ENCODE results near the gene SLC1A4.

SLC1A4 gene

DNA sequence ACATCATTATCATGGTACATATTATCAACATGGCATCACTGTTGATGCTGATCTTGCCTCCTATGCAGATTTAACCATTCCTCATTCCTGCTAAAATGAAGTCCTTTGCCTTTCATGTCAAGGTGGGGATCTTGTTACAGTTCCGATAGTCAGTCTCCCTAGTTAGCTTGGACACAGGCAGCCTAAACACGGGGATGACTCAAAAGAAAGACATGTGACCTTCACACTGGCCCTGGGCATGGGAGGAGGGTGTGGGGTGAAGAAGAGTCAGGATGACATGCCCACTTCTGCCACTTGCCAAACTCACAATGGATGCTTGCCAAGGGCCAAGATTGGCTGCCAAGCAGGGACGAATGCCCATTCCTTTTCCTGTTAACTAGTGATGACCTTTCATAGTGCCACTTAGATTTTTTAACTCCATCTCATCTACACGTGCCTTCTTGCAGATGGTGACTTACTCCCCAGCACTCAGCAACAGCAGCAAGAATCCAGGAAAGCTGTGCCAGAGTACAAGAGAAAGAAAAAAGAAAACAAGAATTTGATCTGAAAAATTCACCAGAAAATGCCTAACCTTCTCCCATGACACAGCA lies 13.9 kb upstream of the SLC1A4 start:
- TF ChIP-seq, protein P1, sequence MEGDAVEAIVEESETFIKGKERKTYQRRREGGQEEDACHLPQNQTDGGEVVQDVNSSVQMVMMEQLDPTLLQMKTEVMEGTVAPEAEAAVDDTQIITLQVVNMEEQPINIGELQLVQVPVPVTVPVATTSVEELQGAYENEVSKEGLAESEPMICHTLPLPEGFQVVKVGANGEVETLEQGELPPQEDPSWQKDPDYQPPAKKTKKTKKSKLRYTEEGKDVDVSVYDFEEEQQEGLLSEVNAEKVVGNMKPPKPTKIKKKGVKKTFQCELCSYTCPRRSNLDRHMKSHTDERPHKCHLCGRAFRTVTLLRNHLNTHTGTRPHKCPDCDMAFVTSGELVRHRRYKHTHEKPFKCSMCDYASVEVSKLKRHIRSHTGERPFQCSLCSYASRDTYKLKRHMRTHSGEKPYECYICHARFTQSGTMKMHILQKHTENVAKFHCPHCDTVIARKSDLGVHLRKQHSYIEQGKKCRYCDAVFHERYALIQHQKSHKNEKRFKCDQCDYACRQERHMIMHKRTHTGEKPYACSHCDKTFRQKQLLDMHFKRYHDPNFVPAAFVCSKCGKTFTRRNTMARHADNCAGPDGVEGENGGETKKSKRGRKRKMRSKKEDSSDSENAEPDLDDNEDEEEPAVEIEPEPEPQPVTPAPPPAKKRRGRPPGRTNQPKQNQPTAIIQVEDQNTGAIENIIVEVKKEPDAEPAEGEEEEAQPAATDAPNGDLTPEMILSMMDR (IDR thresholded peaks at IDR 0.05; ENCODE audit: insufficient read depth, low read depth, low read length, missing control alignments): no peak
- peak; percentile 76 for DNase-seq (ENCODE audit: low read depth)
- H3K4me3 ChIP-seq (ENCODE audit: low read length): no peak overlapping the region

DNA sequence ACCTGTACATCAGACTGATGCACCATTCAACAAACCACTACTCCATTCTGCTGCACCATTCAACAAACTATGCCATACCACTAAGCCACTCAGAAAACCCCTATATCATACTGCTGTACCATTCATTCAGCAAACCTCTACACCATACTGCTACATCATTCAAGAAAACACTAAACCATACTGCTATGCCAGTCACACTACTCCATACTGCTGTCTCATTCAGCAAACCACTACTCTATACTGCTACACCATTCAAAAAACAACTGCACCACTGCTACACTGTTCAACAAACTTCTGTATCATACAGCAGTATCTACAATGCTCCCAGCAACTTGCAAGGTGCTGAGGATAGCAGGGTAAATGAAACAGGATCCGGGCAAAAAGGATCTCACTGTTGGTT lies 12.9 kb upstream of the SLC1A4 start:
- TF ChIP-seq, protein P1 (IDR thresholded peaks at IDR 0.05; ENCODE audit: insufficient read depth, low read depth, low read length, missing control alignments): no peak
- H3K4me3 ChIP-seq (ENCODE audit: low read length): no peak overlapping the region
- DNase-seq (ENCODE audit: low read depth): no peak

DNA sequence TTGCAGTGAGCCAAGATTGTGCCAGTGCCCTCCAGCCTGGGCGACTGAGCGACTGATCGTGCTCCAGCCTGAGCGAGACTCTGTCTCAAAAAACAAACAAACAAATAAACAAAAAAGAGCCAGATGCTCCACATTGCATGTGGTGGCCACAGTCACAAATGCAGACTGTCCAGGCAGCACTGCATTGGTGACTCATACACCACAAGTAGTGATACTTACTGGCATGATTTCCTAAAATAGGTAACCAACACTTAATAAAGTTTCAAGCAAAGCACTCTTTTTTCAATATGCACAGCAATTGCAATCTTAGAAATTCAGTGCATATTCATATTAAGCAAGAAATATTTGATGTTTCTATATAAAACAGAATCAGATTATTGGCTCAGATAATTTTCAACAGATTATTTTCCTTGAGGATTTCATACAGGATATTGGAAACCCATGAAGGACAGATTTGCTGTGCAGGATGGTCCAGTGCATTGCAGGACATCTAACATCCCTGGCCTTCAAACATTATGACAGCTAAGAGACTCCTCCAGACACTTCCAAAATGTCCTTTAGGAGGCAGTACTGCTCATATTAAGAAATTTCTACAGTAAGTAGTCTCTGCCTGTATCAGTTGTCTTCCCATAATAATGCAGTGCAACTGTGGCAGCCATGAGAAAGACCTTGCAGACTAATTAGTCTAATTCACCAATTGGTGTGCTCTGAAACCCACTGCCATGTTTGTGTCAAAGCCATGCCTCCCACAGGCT lies 10.5 kb upstream of the SLC1A4 start:
- DNase-seq (ENCODE audit: low read depth): peak; percentile 58
- TF ChIP-seq, protein P1 (IDR thresholded peaks at IDR 0.05; ENCODE audit: insufficient read depth, low read depth, low read length, missing control alignments): peak; percentile 10
- no peak overlapping the region for H3K4me3 ChIP-seq (ENCODE audit: low read length)

DNA sequence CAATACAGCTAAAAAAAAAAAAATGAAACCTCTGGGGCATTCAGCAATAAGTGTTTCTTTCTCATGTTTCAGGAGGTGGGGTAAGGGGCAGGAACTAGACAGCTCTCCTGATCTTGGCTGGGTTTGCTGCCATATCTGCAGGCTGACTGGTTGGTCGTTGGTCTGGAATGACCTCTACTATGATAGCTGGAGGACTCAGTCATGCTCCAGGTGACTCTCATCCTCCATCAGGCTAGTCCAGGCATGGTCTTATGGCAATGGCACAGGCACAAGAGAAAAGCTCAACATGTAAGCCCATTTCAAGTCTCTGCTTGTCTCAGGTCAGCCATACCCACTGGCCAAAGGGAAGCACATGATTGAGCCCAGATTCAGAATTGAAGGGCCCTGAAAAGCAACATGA lies 9.5 kb upstream of the SLC1A4 start:
- no peak overlapping the region for H3K4me3 ChIP-seq (ENCODE audit: low read length)
- DNase-seq (ENCODE audit: low read depth): peak; percentile 92
- TF ChIP-seq, protein P1 (IDR thresholded peaks at IDR 0.05; ENCODE audit: insufficient read depth, low read depth, low read length, missing control alignments): no peak

DNA sequence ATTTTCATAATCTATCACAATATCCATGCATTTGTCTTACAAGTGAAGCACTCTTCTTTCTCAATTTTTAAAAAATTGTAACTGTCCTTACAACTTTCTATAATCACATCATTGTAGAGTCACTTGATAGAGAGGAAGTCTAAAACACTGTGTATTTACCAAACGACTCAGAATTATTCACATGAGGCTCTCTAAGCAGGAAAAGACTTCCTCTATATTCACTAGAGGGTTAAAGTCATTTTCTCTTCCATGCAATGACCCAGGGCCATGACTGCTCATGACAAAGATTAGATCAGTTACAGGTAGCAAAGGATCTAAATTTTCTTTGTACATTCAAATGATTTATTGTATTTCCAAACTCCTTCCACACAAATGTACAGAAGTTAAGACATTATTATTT lies 9.0 kb upstream of the SLC1A4 start:
- TF ChIP-seq, protein P1 (IDR thresholded peaks at IDR 0.05; ENCODE audit: insufficient read depth, low read depth, low read length, missing control alignments): no peak
- no peak overlapping the region for H3K4me3 ChIP-seq (ENCODE audit: low read length)
- DNase-seq (ENCODE audit: low read depth): peak; percentile 11

DNA sequence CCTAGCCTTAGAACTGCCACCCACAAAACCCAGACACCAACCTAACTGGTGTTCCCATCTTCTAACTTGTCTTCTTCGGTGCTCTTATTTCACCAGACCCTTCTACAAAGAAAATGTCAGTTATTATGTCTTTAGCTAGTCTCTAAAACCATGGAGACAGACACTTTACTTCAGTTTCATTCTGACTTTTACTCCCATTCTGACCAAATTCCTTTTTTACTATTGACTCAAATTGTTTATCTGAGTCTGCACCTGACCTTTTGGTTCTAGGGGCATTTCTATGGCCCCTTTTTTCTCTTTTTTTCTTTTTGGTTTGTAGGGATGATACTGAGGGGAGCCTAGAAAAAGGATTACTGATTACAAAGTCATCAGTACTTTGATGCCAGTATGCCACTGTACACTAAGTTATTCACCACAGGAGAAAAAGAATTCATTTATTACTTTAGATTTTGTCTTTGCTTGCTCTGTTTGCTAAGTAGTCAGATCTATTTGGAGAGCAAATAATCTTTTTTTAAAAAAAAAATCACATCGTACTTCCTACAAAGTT lies 6.8 kb upstream of the SLC1A4 start:
- TF ChIP-seq, protein P1 (IDR thresholded peaks at IDR 0.05; ENCODE audit: insufficient read depth, low read depth, low read length, missing control alignments): no peak

More for the DNA sequence above, 6.8 kb upstream of the SLC1A4 start:
- H3K4me3 ChIP-seq (ENCODE audit: low read length): no peak overlapping the region
- no peak for DNase-seq (ENCODE audit: low read depth)

Data from epithelial cell of esophagus (primary cell).